ENCODE data around the gene TSHZ1. TPM values are rescaled to one million over a fixed set of nuclear protein-coding genes. Genes with fewer than 3 reads are reported as not detected.

The TSHZ1 gene
- total RNA-seq, 2 donors from 2014 or later = 13.9 to 17.4 TPM

DNA sequence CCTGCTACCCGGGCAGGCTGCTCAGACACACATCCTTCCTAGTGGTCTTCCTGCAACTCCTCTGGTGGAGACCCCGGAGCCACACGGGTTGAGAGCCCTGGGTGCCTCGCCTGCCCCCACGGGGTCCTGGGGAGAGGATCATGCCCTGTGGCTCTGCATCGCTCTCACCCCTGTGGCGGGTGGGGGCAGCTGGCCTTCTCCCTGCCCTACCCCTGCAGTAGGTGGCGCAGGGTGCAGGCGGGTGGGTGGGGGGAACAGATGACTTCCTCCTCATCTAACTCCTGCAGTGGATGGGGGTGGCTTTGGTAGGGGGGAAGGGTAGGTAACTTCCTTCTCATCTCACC lies 38.5 kb downstream of the TSHZ1 start:
- TF ChIP-seq CTCF (IDR thresholded peaks at IDR 0.05) = no peak
- H3K9me3 ChIP-seq = no peaks in the 10 kb centered on the region
- no peak overlapping the region for H3K4me3 ChIP-seq
- no peak overlapping the region for H3K27ac ChIP-seq
- H3K36me3 ChIP-seq = no peaks in the 10 kb centered on the region
- ATAC-seq (ENCODE audit: insufficient number of reproducible peaks, low FRiP score, low read depth) (no peak), DNase-seq (ENCODE audit: low spot score) (no peak)
- H3K4me1 ChIP-seq (ENCODE audit: control insufficient read depth in 1 of 2, low read depth in 2 of 2) = peaks cover 20 to 38% of the 10 kb centered on the region in 2 donors
- no peaks in the 10 kb centered on the region for H3K27me3 ChIP-seq (replicated peaks; ENCODE audit: insufficient read depth)

GRCh38 chr18:75249672-75250470 lies 39.3 kb downstream of the TSHZ1 start:
- no peak for ATAC-seq (ENCODE audit: insufficient number of reproducible peaks, low FRiP score, low read depth)
- Histone ChIP-seq H3K9me3 (no peaks in the 10 kb centered on the region), H3K27me3 (replicated peaks; ENCODE audit: insufficient read depth) (no peaks in the 10 kb centered on the region), H3K4me3 (no peak overlapping the region), H3K36me3 (no peaks in the 10 kb centered on the region), H3K27ac (no peak overlapping the region), H3K4me1 (ENCODE audit: control insufficient read depth in 1 of 2, low read depth in 2 of 2) (peaks cover 22 to 38% of the 10 kb centered on the region in 2 donors)
- no peak for DNase-seq (ENCODE audit: low spot score)
- TF ChIP-seq CTCF (IDR thresholded peaks at IDR 0.05) = no peak

DNA sequence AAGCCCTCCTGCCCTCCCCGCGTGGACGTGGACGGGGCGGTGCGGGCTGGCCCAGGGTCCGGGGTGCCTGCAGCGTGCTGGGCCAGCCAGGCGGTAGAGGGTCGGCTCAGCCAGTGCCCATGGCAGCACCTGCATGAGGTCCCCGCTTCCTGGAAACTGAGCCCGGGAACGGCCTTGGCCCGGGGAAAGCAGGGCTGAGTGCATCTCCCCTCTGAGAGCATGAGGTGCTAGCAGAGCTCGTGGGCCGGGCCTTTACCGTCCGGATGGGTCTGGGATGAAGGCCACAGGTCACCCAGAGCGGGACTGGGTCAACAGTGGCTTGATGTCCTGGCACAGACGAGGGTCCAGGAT lies 39.8 kb downstream of the TSHZ1 start:
- DNase-seq (ENCODE audit: low spot score) = no peak
- no peaks in the 10 kb centered on the region for H3K36me3 ChIP-seq
- H3K4me3 ChIP-seq = no peak overlapping the region
- no peak overlapping the region for H3K27ac ChIP-seq
- H3K4me1 ChIP-seq (ENCODE audit: control insufficient read depth in 1 of 2, low read depth in 2 of 2) = peaks cover 22 to 38% of the 10 kb centered on the region in 2 donors
- H3K9me3 ChIP-seq = no peaks in the 10 kb centered on the region
- no peak for ATAC-seq (ENCODE audit: insufficient number of reproducible peaks, low FRiP score, low read depth)
- H3K27me3 ChIP-seq (replicated peaks; ENCODE audit: insufficient read depth) = no peaks in the 10 kb centered on the region
- no peak for TF ChIP-seq CTCF (IDR thresholded peaks at IDR 0.05)

GRCh38 chr18:75251466-75251865 lies 40.9 kb downstream of the TSHZ1 start:
- TF ChIP-seq CTCF (IDR thresholded peaks at IDR 0.05) = no peak
- Histone ChIP-seq H3K4me1 (ENCODE audit: control insufficient read depth in 1 of 2, low read depth in 2 of 2) (peaks cover 25 to 42% of the 10 kb centered on the region in 2 donors), H3K27me3 (replicated peaks; ENCODE audit: insufficient read depth) (no peaks in the 10 kb centered on the region), H3K27ac (no peak overlapping the region), H3K4me3 (no peak overlapping the region), H3K36me3 (no peaks in the 10 kb centered on the region), H3K9me3 (no peaks in the 10 kb centered on the region)
- ATAC-seq (ENCODE audit: insufficient number of reproducible peaks, low FRiP score, low read depth) (no peak), DNase-seq (ENCODE audit: low spot score) (no peak)

- H3K4me3 ChIP-seq = no peak overlapping the region
- H3K36me3 ChIP-seq = no peaks in the 10 kb centered on the region
- no peak overlapping the region for H3K27ac ChIP-seq
- H3K4me1 ChIP-seq (ENCODE audit: control insufficient read depth in 1 of 2, low read depth in 2 of 2) = peaks cover 23 to 42% of the 10 kb centered on the region in 2 donors
- no peaks in the 10 kb centered on the region for H3K27me3 ChIP-seq (replicated peaks; ENCODE audit: insufficient read depth)
- ATAC-seq (ENCODE audit: insufficient number of reproducible peaks, low FRiP score, low read depth) (no peak), DNase-seq (ENCODE audit: low spot score) (no peak)
- no peak for TF ChIP-seq CTCF (IDR thresholded peaks at IDR 0.05)
- H3K9me3 ChIP-seq = no peaks in the 10 kb centered on the region
Measured at GRCh38 chr18:75252136-75252535, 41.5 kb downstream of the TSHZ1 start.
